PC-3 (cell line): Measurements from ENCODE around the gene GALNT14. TPM values are rescaled to one million over a fixed set of nuclear protein-coding genes. Genes with fewer than 3 reads are reported as not detected.
A peak's percentile ranks its signal among the peaks of the same experiment; 100 is the strongest.

ENCODE experiments used
- ATAC-seq: fragments of 200-7000 bp; cut with Tn5 transposase; 2 replicates; pipeline ENCODE4 v1.9.1; 2020; ENCODE audit warnings: mild to moderate bottlenecking, moderate library complexity
- BruUV-seq: library from RNA; stranded (reverse); fragments of 400-500 nt; replicated peaks from 2 replicates; lab custom pipeline; 2021; lab: Mats Ljungman, UMichigan
- CTCF ChIA-PET: fragments of 300-600 bp; sonication (Branson Sonifier 250); formaldehyde crosslinking; loops from one replicate; lab custom pipeline; 2022; ENCODE audit warnings: antibody characterized with exemption; lab: Charles Lee
- POLR2A ChIA-PET: fragments of 300-600 bp; sonication (Branson Sonifier 250); formaldehyde crosslinking; loops from one replicate; lab custom pipeline; 2022; ENCODE audit warnings: antibody characterized with exemption; ENCODE audit not compliant: unreplicated experiment; lab: Charles Lee
- DNase-seq: peaks from one replicate; pipeline ENCODE4 v3.0.0-alpha.2; 2015
- H2AFZ ChIP-seq: fragments of 300-600 bp; sonication (generic); 2 replicates; pipeline ENCODE4 v1.6.0; 2016; ENCODE audit warnings: antibody characterized with exemption, low read length
- H3F3A ChIP-seq: fragments of 300-600 bp; sonication (generic); one replicate; pipeline ENCODE4 v1.6.0; 2017; ENCODE audit warnings: antibody characterized with exemption, low read length, control low read depth, mild to moderate bottlenecking; ENCODE audit not compliant: unreplicated experiment
- H3K27ac ChIP-seq: fragments of 300-600 bp; sonication (generic); 2 replicates; pipeline ENCODE4 v1.5.1; 2016; ENCODE audit warnings: mild to moderate bottlenecking, low read length
- H3K27me3 ChIP-seq: fragments of 300-600 bp; sonication (generic); 2 replicates; pipeline ENCODE4 v1.6.1; 2016; ENCODE audit warnings: low read length, mixed read lengths
- H3K36me3 ChIP-seq: fragments of 300-600 bp; sonication (generic); 2 replicates; pipeline ENCODE4 v1.6.1; 2016; ENCODE audit warnings: low read depth, mixed run types, low read length, mixed read lengths
- H3K4me1 ChIP-seq: fragments of 300-600 bp; sonication (generic); 2 replicates; pipeline ENCODE4 v1.5.1; 2016; ENCODE audit warnings: low read length; ENCODE audit not compliant: insufficient read depth
- H3K4me2 ChIP-seq: fragments of 300-600 bp; sonication (generic); 2 replicates; pipeline ENCODE4 v1.6.0; 2016; ENCODE audit warnings: low read length
- H3K4me3 ChIP-seq: fragments of 300-600 bp; sonication (generic); 2 replicates; pipeline ENCODE4 v1.5.1; 2016; ENCODE audit warnings: mild to moderate bottlenecking, low read length, mixed read lengths
- H3K79me2 ChIP-seq: fragments of 300-600 bp; sonication (generic); 2 replicates; pipeline ENCODE4 v1.6.1; 2017; ENCODE audit warnings: low read length, mixed read lengths
- H3K9ac ChIP-seq: fragments of 300-600 bp; sonication (generic); 2 replicates; pipeline ENCODE4 v1.6.0; 2016; ENCODE audit warnings: mild to moderate bottlenecking, low read length
- H3K9me2 ChIP-seq: fragments of 300-600 bp; sonication (generic); replicated peaks from 2 replicates; pipeline ENCODE4 v1.6.1; 2016; ENCODE audit warnings: mixed run types, low read length, mixed read lengths
- H3K9me3 ChIP-seq: fragments of 300-600 bp; sonication (generic); 2 replicates; pipeline ENCODE4 v1.6.1; 2016; ENCODE audit warnings: low read length, mixed read lengths
- H4K20me1 ChIP-seq: fragments of 300-600 bp; sonication (generic); 2 replicates; pipeline ENCODE4 v1.6.1; 2016; ENCODE audit warnings: low read length, mixed read lengths
- EZH2 ChIP-seq: fragments of 300-600 bp; sonication (generic); IDR thresholded peaks from one replicate; pipeline ENCODE4 v1.6.1; 2017; ENCODE audit warnings: antibody characterized with exemption, mild to moderate bottlenecking, low read length; ENCODE audit not compliant: unreplicated experiment
- EZH2phosphoT487 ChIP-seq: fragments of 300-600 bp; sonication (generic); IDR thresholded peaks from 2 replicates; pipeline ENCODE4 v1.6.1; 2018; ENCODE audit warnings: mild to moderate bottlenecking, antibody characterized with exemption, low read length, borderline replicate concordance
- intact Hi-C: fragments of 100-400 bp; cut with micrococcal nuclease; formaldehyde crosslinking; loops from 2 replicates; pipeline ENCODE4 v1.9.0; 2023
- total RNA-seq: library from RNA; depleted of rRNA; stranded (reverse); fragments of >200 nt; gene quantifications from 2 replicates; pipeline ENCODE4 v1.2.3, GENCODE V29; 2014
- TF ChIP-seq, protein P1 (sequence below): fragments of 300-600 bp; sonication (generic); conservative IDR thresholded peaks from 2 replicates; pipeline ENCODE4 v1.5.1; 2017; ENCODE audit warnings: antibody characterized with exemption, low read depth, mild to moderate bottlenecking, low read length

Gene GALNT14
- total RNA-seq, 1 experiment from 2014 or later = 10.2 TPM

DNA sequence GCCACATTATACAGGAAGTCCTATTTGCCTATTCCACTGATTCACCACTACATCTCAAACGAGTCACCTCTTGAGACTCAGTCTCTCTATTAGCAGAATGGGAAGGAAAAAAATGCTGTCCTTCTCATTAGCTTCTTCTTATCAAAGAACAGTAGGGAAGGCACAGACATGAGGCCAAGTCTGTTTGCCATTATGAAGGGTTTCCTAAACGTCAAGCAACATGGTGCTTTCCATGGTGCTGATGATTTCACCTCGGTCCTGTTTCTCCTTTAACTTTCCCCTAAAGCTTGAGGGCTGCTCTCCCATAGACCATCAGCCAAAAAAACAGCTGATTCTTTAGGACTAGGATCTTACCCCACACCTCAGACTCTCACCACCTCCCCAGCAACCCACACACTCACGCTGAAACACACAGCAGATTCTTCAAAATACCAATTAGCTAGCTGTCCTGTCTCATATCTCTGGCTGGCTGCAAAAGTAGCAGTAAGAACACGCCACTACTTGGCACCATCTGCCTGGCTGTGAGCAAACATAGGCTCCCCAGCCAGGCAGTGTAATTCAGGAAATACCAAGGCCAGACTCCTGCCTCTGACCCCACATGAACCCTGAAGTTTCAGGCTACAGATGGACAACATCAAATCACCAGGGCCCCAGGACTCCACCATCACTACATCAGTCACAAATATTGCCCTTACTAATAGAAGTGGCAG, 30.5 kb downstream of the GALNT14 start:
- H3K4me2 ChIP-seq = no peak overlapping the region
- DNase-seq (peak; percentile 8), ATAC-seq (no peak)
- H3K27me3 ChIP-seq = peaks cover 13% of the 10 kb centered on the region; the same call in 1 of the 2 replicates
- no peaks in the 10 kb centered on the region for H3K36me3 ChIP-seq
- H3K79me2 ChIP-seq = no peaks in the 10 kb centered on the region
- no peak overlapping the region for H3K4me3 ChIP-seq
- ChIA-PET POLR2A (no interaction called here), CTCF (interaction anchor here (0.7 kb wide), 1 partner anchor 18 kb away, joined by 3 read pairs; no protein-coding TSS in a partner anchor)
- H3K27ac ChIP-seq = no peak overlapping the region
- H3K9me3 ChIP-seq = no peaks in the 10 kb centered on the region
- H4K20me1 ChIP-seq = no peaks in the 10 kb centered on the region
- no peak overlapping the region for H2AFZ ChIP-seq
- H3K9ac ChIP-seq = no peak overlapping the region
- intact Hi-C loops = no loop called here
- no peak for TF ChIP-seq EZH2phosphoT487
- TF ChIP-seq, protein P1, sequence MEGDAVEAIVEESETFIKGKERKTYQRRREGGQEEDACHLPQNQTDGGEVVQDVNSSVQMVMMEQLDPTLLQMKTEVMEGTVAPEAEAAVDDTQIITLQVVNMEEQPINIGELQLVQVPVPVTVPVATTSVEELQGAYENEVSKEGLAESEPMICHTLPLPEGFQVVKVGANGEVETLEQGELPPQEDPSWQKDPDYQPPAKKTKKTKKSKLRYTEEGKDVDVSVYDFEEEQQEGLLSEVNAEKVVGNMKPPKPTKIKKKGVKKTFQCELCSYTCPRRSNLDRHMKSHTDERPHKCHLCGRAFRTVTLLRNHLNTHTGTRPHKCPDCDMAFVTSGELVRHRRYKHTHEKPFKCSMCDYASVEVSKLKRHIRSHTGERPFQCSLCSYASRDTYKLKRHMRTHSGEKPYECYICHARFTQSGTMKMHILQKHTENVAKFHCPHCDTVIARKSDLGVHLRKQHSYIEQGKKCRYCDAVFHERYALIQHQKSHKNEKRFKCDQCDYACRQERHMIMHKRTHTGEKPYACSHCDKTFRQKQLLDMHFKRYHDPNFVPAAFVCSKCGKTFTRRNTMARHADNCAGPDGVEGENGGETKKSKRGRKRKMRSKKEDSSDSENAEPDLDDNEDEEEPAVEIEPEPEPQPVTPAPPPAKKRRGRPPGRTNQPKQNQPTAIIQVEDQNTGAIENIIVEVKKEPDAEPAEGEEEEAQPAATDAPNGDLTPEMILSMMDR = no peak
- TF ChIP-seq EZH2 = no peak
- H3K4me1 ChIP-seq = no peaks in the 10 kb centered on the region
- no peaks in the 10 kb centered on the region for H3K9me2 ChIP-seq
- H3F3A ChIP-seq = no peaks in the 10 kb centered on the region
- BruUV-seq = no TSS peak

DNA sequence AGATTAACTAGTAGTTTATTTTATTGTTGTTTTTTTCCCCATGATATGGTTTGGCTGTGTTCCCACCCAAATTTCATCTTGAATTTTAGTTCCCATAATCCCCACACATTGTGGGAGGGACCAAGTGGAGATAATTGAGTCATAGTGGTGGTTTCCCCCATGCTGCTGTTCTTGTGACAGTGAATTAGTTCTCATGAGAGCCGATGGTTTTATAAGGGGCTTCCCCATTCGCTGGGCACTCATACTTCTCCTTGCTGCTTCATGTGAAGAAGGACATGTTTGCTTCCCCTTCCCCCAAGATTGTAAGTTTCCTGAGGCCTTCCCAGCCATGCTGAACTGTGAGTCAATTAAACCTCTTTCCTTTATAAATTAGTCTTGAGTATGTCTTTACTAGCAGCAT, 36.5 kb downstream of the GALNT14 start:
- Histone ChIP-seq H3K27me3 (no peaks in the 10 kb centered on the region), H3F3A (no peaks in the 10 kb centered on the region), H3K4me2 (no peak overlapping the region), H3K4me1 (no peaks in the 10 kb centered on the region), H3K27ac (no peak overlapping the region), H3K79me2 (no peaks in the 10 kb centered on the region), H4K20me1 (no peaks in the 10 kb centered on the region), H3K9ac (no peak overlapping the region), H3K9me2 (no peaks in the 10 kb centered on the region), H3K36me3 (no peaks in the 10 kb centered on the region), H3K9me3 (no peaks in the 10 kb centered on the region), H3K4me3 (no peak overlapping the region), H2AFZ (no peak overlapping the region)
- ATAC-seq (no peak), DNase-seq (no peak)
- no TSS peak for BruUV-seq
- intact Hi-C loops = no loop called here
- CTCF ChIA-PET = no interaction called here
- POLR2A ChIA-PET = no interaction called here
- no peak for TF ChIP-seq EZH2phosphoT487
- TF ChIP-seq, protein P1 = no peak
- TF ChIP-seq EZH2 = no peak

- ChIA-PET POLR2A (no interaction called here), CTCF (no interaction called here)
- no peaks in the 10 kb centered on the region for H3F3A ChIP-seq
- ATAC-seq (no peak; the same call in 1 of the 2 replicates), DNase-seq (peak; percentile 31)
- no peaks in the 10 kb centered on the region for H3K36me3 ChIP-seq
- intact Hi-C loops = no loop called here
- H3K4me3 ChIP-seq = no peak overlapping the region
- H3K9me3 ChIP-seq = no peaks in the 10 kb centered on the region
- no peak overlapping the region for H2AFZ ChIP-seq
- H4K20me1 ChIP-seq = no peaks in the 10 kb centered on the region
- no peaks in the 10 kb centered on the region for H3K27me3 ChIP-seq
- no peak overlapping the region for H3K27ac ChIP-seq
- H3K9ac ChIP-seq = no peak overlapping the region
- no peaks in the 10 kb centered on the region for H3K9me2 ChIP-seq
- H3K4me2 ChIP-seq = no peak overlapping the region
- no TSS peak for BruUV-seq
- TF ChIP-seq EZH2phosphoT487 = no peak
- TF ChIP-seq EZH2 = no peak
- TF ChIP-seq, protein P1 = no peak
- no peaks in the 10 kb centered on the region for H3K4me1 ChIP-seq
- no peaks in the 10 kb centered on the region for H3K79me2 ChIP-seq
Measured at GRCh38 chr2:31097962-31098613, 40.2 kb downstream of the GALNT14 start.
